ENCODE measurements around the gene CADPS. TPM values are rescaled to one million over a fixed set of nuclear protein-coding genes. Genes with fewer than 3 reads are reported as not detected.

CADPS gene
- total RNA-seq, 1 experiment from 2014 or later: not detected

- H3K27ac Mint-ChIP-seq (ENCODE audit: unreplicated experiment): no peak overlapping the region
- H3K9me3 Mint-ChIP-seq (ENCODE audit: low read depth, unreplicated experiment): peaks cover 7% of the 10 kb centered on the region
- no TSS peak for BruUV-seq (replicated peaks)
- CTCF ChIA-PET: no interaction called here
- no peak for DNase-seq
- H3K4me3 Mint-ChIP-seq (ENCODE audit: low read depth, unreplicated experiment): no peak overlapping the region
- H3K36me3 Mint-ChIP-seq (ENCODE audit: insufficient read depth, unreplicated experiment): no peaks in the 10 kb centered on the region
- peaks cover 24% of the 10 kb centered on the region for H3K27me3 Mint-ChIP-seq (ENCODE audit: unreplicated experiment)
- TF ChIP-seq, protein P1, sequence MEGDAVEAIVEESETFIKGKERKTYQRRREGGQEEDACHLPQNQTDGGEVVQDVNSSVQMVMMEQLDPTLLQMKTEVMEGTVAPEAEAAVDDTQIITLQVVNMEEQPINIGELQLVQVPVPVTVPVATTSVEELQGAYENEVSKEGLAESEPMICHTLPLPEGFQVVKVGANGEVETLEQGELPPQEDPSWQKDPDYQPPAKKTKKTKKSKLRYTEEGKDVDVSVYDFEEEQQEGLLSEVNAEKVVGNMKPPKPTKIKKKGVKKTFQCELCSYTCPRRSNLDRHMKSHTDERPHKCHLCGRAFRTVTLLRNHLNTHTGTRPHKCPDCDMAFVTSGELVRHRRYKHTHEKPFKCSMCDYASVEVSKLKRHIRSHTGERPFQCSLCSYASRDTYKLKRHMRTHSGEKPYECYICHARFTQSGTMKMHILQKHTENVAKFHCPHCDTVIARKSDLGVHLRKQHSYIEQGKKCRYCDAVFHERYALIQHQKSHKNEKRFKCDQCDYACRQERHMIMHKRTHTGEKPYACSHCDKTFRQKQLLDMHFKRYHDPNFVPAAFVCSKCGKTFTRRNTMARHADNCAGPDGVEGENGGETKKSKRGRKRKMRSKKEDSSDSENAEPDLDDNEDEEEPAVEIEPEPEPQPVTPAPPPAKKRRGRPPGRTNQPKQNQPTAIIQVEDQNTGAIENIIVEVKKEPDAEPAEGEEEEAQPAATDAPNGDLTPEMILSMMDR (IDR thresholded peaks at IDR 0.05; ENCODE audit: unreplicated experiment): no peak
- H3K4me1 Mint-ChIP-seq (ENCODE audit: low read depth, unreplicated experiment): no peaks in the 10 kb centered on the region
- intact Hi-C loops (cut with micrococcal nuclease; ENCODE audit: unreplicated experiment): no loop called here
Measured at GRCh38 chr3:62366126-62366484, 509.1 kb downstream of the CADPS start.

DNA sequence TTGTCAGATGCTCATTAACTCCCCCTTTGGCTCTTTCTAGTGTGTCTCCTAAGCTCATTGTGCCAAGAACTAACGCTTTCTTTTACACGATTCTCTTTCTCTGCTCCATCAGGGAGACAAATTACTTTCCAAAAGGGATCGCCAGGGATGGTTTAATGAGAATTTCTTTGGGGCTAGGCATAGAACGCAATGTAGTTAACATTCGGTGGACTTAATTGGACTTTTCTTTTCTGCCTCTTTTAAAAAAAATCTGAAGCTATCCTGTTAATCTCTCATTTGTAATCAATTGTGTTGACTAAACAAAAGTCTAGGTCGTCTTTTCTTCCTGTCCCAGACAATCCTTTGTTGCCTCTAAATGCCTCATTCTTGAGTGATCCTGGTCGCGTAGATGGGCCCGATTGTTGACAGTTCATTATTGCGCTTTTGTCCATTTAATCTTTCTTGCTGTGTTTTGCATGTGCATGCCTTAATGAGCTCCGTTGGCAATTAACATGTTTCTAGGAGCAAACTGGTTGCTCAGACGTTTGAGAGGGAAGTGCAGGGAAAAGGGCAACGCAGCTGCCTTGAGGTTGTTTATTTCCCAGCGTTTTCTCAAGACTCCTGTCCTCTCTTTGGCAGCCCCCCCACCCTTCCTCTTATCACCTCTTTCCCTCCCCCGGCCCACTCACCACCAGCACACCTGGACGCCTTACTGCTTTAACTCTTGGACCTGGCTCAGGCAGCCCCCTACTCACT, 509.7 kb downstream of the CADPS start:
- H3K4me3 Mint-ChIP-seq (ENCODE audit: low read depth, unreplicated experiment): no peak overlapping the region
- DNase-seq: no peak
- H3K36me3 Mint-ChIP-seq (ENCODE audit: insufficient read depth, unreplicated experiment): no peaks in the 10 kb centered on the region
- CTCF ChIA-PET: no interaction called here
- TF ChIP-seq, protein P1 (IDR thresholded peaks at IDR 0.05; ENCODE audit: unreplicated experiment): no peak
- intact Hi-C loops (cut with micrococcal nuclease; ENCODE audit: unreplicated experiment): no loop called here
- H3K27me3 Mint-ChIP-seq (ENCODE audit: unreplicated experiment): peaks cover 22% of the 10 kb centered on the region
- no TSS peak for BruUV-seq (replicated peaks)
- H3K4me1 Mint-ChIP-seq (ENCODE audit: low read depth, unreplicated experiment): no peaks in the 10 kb centered on the region
- no peak overlapping the region for H3K27ac Mint-ChIP-seq (ENCODE audit: unreplicated experiment)
- peaks cover 7% of the 10 kb centered on the region for H3K9me3 Mint-ChIP-seq (ENCODE audit: low read depth, unreplicated experiment)

DNA sequence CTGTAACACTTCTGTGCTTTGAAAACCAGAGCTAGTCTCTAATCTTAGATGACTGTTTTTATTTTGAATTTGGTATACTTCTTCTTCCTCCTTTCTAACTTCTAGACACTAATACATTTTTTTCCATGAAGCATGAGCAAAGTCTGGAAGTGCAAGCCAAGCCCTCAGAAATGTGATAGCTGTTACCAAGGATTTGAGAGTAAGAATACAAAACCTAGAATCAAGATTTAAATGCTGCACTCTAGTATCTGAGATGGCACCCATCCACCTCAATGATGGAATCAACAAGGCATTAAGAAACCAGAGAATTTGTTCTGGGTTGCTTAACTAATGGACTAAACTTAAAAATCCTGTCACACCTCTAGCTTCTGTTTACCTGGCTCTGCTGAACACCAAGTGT, 511.0 kb downstream of the CADPS start:
- TF ChIP-seq, protein P1 (IDR thresholded peaks at IDR 0.05; ENCODE audit: unreplicated experiment): no peak
- H3K27me3 Mint-ChIP-seq (ENCODE audit: unreplicated experiment): peaks cover 22% of the 10 kb centered on the region
- no peak for DNase-seq
- no peaks in the 10 kb centered on the region for H3K36me3 Mint-ChIP-seq (ENCODE audit: insufficient read depth, unreplicated experiment)
- H3K4me3 Mint-ChIP-seq (ENCODE audit: low read depth, unreplicated experiment): no peak overlapping the region
- intact Hi-C loops (cut with micrococcal nuclease; ENCODE audit: unreplicated experiment): no loop called here
- CTCF ChIA-PET: no interaction called here
- H3K27ac Mint-ChIP-seq (ENCODE audit: unreplicated experiment): no peak overlapping the region
- H3K4me1 Mint-ChIP-seq (ENCODE audit: low read depth, unreplicated experiment): no peaks in the 10 kb centered on the region
- no TSS peak for BruUV-seq (replicated peaks)
- peaks cover 7% of the 10 kb centered on the region for H3K9me3 Mint-ChIP-seq (ENCODE audit: low read depth, unreplicated experiment)

- Mint-ChIP-seq H3K4me3 (ENCODE audit: low read depth, unreplicated experiment) (no peak overlapping the region), H3K36me3 (ENCODE audit: insufficient read depth, unreplicated experiment) (no peaks in the 10 kb centered on the region), H3K27me3 (ENCODE audit: unreplicated experiment) (peaks cover 17% of the 10 kb centered on the region), H3K27ac (ENCODE audit: unreplicated experiment) (no peak overlapping the region), H3K9me3 (ENCODE audit: low read depth, unreplicated experiment) (peaks cover 7% of the 10 kb centered on the region), H3K4me1 (ENCODE audit: low read depth, unreplicated experiment) (no peaks in the 10 kb centered on the region)
- TF ChIP-seq, protein P1 (IDR thresholded peaks at IDR 0.05; ENCODE audit: unreplicated experiment): no peak
- CTCF ChIA-PET: interaction anchor here (0.6 kb wide), 1 partner anchor 9 kb away, joined by 3 read pairs; no protein-coding TSS in a partner anchor
- DNase-seq: no peak
- BruUV-seq (replicated peaks): no TSS peak
- intact Hi-C loops (cut with micrococcal nuclease; ENCODE audit: unreplicated experiment): no loop called here
Measured at GRCh38 chr3:62363275-62363674, 511.9 kb downstream of the CADPS start.
